ENCODE measurements around the gene BRAF. TPM values are rescaled to one million over a fixed set of nuclear protein-coding genes. Genes with fewer than 3 reads are reported as not detected.
"Not testable (repeated sequence)": the region's sequence is repeated elsewhere in the genome, so short reads cannot be mapped to it uniquely, and the experiment has no call there.

Gene BRAF
- total RNA-seq, 1 experiment from 2014 or later, result 20.0 TPM

DNA sequence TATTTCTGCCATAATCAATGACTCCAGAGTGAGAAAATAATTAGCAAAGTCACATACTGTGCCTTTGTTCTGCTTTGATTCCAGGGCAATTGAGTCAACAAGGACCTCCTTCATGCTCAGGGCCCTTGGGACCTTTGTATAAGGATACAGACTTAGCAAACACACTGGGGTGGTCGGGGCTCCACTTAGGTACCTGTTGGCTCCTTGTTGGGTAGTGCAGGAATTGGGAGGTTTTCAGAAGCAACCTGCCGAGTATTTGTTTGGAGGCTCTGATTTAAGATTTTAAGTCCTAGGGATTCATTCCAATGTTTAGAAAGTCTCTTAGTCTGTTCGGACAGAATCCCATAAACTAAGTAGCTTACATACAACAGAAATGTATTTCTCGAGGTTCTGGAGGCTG is 249.0 kb downstream of the BRAF start:
- no peak for DNase-seq (ENCODE audit: low spot score)
- in situ Hi-C loops (cut with HindIII; ENCODE audit: low sequenced_read_pairs), result no loop called here

DNA sequence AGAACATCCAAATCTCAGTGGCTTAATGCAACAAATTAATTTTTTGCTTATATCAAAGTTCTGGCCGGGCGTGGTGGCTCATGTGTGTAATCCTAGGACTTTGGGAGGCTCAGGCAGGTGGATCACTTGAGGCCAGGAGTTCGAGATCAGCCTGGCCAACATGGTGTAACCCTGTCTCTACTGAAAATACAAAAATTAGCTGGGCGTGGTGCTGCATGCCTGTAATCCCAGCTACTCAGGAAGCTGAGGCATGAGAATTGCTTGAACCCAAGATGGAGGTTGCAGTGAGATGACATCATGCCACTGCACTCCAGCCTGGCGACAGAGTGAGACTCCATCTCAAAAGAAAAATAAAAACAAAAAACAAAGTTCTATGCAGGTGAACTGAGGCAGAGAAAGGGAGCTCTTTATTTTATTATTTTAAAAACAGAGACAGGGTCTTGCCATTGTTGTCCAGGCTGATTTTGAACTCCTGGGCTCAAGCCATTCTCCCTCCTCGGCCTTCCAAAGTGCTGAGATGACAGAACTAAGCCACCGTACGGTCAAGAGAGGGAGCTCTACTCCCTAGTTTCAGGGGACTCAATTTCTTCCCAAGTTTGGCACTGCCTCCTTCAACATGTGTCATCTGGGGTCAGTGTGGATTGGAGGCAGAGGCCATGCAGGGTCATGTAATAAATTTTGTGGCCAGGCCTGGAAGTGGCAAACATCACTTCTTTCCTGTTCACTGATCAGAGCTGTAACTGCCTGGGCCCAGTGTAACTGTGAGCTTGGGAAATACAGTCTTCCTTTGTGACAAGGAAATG is 249.6 kb downstream of the BRAF start:
- DNase-seq (ENCODE audit: low spot score), result peak; percentile 58
- in situ Hi-C loops (cut with HindIII; ENCODE audit: low sequenced_read_pairs), result no loop called here

DNA sequence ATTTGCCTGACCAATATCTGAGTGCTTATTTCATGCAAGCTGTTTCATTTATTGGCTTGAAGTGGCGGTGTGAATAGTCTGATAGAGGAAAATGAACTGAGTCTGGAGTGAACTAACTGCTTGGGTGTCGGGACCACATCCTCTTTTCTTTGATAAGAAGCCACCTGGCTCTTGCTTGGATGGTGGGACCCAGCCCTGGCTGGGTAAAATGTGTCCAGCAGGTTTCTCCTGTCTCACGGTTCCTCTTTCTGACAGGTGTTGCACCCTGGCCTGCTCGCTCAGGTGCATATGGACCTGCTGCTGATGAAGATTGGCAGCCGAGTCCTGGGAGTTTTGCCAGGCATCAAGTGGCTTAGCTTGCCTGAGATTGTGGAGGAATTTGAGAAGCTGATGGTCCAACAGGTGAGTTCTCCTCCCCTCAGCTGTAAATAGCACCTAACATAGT is 250.4 kb downstream of the BRAF start:
- in situ Hi-C loops (cut with HindIII; ENCODE audit: low sequenced_read_pairs), result no loop called here

DNA sequence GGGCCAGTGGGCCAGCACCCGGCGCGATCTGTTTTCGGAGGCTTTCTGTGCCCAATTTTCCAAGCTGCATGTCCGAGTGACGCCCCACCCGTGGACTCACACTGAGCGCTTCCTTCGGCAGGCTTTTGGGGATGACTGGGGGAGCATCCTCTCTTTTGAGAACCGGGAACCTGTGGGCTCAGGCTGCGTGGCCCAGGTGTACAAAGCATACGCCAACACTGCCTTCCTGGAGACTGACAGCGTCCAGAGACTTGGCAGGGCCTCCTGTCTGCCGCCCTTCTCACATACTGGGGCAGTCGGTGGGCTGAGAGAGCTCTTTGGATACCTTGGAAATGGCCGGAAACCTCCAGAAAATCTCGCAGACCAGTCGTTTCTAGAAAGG is 251.0 kb downstream of the BRAF start:
- no peak for DNase-seq (ENCODE audit: low spot score)
- in situ Hi-C loops (cut with HindIII; ENCODE audit: low sequenced_read_pairs), result no loop called here

More for the DNA sequence above, 250.4 kb downstream of the BRAF start:
- DNase-seq (ENCODE audit: low spot score), result peak; percentile 68

DNA sequence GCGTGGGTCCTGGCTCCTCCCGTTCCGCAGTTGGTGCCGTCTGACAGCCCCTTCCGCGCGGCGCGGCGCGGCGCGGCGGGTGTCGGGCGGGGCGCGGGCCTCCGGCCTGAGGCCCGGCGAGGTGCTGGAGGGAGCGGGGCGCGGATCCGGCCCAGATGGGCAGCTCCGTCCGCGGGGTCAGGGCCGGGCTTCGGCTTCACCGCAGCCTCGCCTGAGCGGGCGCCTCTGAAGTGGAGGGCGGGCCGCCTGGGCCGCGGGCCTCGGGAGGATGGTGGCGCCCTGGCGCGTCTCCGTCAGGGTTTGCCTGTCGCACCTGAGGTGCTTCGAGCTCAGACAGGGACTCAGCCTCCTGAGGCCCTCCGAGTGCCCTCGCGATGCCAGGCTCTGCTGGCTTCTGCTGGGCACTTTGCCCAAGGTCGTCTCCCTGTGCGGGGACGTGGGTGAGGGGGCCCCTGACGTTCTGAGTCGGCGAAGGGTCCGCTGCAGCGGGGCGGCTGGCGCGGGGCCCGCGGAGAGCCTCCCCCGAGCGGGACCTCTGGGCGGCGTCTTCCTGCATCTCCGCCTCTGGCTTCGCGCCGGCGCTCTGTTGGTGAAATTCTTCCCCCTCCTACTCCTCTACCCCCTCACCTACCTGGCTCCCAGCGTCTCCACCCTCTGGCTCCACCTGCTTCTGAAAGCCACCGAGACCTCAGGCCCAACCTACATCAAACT is 251.5 kb downstream of the BRAF start:
- in situ Hi-C loops (cut with HindIII; ENCODE audit: low sequenced_read_pairs), result no loop called here
- DNase-seq (ENCODE audit: low spot score), result peak; percentile 78

DNA sequence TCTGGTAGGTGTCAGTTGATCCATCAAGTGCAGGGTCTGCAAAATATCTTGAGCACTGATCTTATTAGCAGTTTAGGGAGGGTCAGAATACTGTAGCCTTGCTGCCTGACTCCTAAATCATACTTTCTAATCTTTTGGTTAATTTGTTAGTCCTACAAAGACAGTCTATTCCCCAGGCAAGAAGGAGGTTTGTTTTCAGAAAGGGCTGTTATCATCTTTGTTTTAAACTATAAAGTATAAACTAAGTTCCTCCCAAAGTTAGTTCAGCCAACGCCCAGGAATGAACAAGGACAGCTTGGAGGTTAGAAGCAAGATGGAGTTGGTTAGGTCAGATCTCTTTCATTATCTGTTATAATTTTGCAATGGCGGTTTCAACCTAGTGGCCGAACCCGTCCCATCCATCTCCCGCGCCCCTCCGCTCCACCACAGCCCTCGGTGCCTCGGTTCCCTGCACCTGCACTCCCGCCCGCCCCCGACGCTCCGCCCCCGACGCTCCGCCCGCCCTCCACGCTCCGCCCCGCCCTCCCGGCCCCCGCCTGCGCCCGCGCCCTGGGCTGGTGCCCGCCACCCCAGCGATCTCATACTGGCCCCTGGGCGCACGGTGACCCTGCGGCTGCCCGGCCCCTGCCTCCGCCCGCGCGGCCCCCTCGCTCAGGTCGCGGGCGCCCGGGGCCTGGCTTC is 252.2 kb downstream of the BRAF start, which contains the start of gene ADCK2:
ADCK2 (plus strand) TSS at position 564 of the 681 bp plus-strand sequence. CDS start 386 bp downstream, outside the sequence.
- in situ Hi-C loops (cut with HindIII; ENCODE audit: low sequenced_read_pairs), result no loop called here
- DNase-seq (ENCODE audit: low spot score), result peak; percentile 64

DNA sequence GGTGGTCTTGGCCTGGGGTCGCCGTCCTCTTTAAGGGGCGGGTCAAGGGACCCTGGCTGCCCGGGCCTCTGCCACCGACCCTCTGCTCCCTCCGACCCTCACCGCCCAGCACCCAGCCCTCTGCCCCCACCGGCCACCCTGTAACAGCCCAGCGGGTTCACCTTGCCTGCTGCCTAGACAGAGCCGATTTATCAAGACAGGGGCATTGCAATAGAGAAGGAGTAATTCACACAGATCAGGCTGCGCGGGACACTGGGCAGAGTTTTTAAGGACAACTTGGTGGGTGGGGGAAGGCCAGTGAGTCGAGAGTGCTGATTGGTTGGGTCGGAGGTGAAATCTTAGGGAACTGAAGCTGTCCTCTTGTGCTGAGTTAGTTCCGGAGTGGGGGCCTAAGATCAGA is 252.8 kb downstream of the BRAF start:
- in situ Hi-C loops (cut with HindIII; ENCODE audit: low sequenced_read_pairs), result no loop called here
- DNase-seq (ENCODE audit: low spot score), result no peak

DNA sequence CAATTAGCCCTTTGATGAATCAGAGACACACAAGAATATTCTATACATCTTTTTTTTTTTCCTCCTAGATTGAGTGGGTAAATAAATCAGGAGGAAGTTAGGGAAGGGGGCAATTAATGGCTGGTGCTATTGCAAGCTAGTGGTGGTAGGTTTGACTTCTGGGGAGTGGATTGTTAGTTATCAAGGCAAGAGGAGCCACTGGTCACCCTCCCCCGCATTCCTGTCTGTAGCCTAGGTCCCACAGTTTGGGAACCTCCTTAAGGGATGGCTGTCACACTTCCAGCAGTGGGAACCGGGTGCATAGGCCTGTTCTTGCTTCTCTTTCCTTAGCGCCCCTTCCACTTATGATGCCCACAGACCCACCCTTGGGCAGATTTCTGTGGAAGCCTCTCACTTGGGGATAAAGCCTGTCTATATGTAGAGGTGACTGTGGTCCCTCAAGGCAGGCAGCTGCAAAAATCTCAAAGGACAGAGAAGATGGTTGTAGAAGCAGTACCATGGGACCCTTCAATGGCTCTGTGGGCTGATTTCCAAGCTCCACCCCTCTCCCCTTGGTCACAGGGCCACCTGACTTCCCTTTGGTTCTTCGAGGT is 254.3 kb downstream of the BRAF start:
- no peak for DNase-seq (ENCODE audit: low spot score)
- in situ Hi-C loops (cut with HindIII; ENCODE audit: low sequenced_read_pairs), result no loop called here

DNA sequence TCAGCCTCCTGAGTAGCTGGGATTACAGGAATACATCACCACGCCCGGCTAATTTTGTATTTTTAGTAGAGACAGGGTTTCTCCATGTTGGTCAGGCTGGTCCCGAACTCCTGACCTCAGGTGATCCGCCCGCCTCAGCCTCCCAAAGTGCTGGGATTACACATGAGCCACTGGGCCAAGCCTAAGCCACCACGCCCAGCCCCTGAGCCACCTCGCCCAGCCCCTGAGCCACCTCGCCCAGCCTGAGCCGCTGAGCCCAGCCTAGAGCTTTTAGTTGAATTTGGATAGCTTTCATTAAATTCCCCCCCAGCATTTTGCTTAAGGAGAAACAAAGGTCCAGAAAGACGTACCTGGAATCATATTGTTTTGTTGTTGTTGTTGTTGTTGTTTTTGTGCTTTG is 254.9 kb downstream of the BRAF start:
- DNase-seq (ENCODE audit: low spot score); in situ Hi-C loops (cut with HindIII; ENCODE audit: low sequenced_read_pairs): not testable (repeated sequence)

DNA sequence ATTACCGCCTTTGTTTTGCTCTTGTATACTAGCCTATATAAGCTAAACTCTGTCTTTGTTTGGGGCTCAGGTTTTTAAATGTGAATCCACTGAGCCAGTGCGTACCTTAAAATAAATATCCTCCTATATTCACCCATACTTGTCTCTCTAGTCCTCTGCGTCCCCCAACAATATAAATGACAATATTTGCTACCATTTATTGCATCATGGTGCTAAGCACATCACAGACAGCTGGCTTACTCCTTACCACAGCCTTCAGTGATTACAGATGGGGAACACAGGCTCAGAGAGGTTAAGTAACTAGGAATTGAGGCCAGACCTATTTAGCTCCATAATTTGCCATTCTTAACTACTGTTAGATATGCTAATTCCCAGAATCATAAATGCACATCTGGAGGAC is 255.4 kb downstream of the BRAF start:
- in situ Hi-C loops (cut with HindIII; ENCODE audit: low sequenced_read_pairs), result no loop called here
- DNase-seq (ENCODE audit: low spot score), result no peak

Other genes starting within 250 kb of the BRAF start
- gene NDUFB2, start 228.2 kb downstream of the BRAF start, total RNA-seq (2014; rRNA removed; shearing (Covaris generic)), result 240 and 476 TPM in 2 replicates
- gene MRPS33, start 90.0 kb upstream of the BRAF start, total RNA-seq (2014; rRNA removed; shearing (Covaris generic)), result 46.6 and 55.8 TPM in 2 replicates
- gene TMEM178B, start 149.1 kb upstream of the BRAF start, total RNA-seq (2014; rRNA removed; shearing (Covaris generic)), result 0.31 and 1.1 TPM in 2 replicates